ENCODE measurements around the gene CASS4. TPM values are rescaled to one million over a fixed set of nuclear protein-coding genes. Genes with fewer than 3 reads are reported as not detected.
"Not testable (repeated sequence)": the region's sequence is repeated elsewhere in the genome, so short reads cannot be mapped to it uniquely, and the experiment has no call there.

Gene CASS4
- total RNA-seq, 1 experiment from 2014 or later, result 3.8 TPM

DNA sequence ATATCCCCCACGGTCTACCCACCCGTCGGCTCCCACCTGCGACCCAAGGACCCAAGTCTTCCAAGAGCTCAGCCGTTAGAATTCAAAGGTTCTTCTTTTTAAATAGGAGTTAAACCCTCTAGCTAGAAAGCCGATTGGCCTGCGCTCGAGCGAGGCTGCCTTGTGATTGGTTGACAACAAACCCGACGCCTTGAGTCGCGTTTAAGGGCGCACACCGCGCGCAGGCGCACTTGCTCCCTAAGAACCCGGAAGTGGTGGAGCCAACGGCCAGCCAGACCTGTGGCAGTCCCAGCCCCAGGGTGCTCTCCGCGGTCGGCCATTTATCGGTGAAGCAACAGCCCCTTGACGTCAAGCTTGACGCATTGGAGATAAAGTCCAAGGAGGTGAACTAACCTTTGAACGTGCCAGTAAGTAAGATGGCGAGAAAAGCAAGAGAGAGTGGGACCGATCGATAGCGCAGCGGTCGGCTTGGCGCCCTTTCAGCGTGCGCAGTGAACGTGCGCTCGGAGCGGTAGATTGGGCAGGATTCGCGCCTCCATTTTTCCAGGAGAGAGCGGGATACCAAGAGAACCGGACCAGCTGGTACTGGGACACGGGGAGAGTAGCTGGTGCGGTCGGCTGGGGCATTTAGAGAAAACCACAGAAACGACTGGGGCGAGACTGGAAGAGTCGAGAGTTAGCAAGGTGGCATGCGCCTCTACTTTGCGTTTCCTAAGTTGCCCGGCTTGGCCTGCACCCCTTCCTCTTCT lies 19.8 kb upstream of the CASS4 start, which contains the start of the genes AURKA and CSTF1:
TSS of gene AURKA (minus strand) at position 84 of the 749 bp plus-strand sequence. CDS start 4,018 bp downstream, outside the sequence.
TSS of gene CSTF1 (plus strand) at position 514 of the 749 bp plus-strand sequence. CDS start 2,908 bp downstream, outside the sequence.
- peak; percentile 100 for DNase-seq (ENCODE audit: low read depth)

DNA sequence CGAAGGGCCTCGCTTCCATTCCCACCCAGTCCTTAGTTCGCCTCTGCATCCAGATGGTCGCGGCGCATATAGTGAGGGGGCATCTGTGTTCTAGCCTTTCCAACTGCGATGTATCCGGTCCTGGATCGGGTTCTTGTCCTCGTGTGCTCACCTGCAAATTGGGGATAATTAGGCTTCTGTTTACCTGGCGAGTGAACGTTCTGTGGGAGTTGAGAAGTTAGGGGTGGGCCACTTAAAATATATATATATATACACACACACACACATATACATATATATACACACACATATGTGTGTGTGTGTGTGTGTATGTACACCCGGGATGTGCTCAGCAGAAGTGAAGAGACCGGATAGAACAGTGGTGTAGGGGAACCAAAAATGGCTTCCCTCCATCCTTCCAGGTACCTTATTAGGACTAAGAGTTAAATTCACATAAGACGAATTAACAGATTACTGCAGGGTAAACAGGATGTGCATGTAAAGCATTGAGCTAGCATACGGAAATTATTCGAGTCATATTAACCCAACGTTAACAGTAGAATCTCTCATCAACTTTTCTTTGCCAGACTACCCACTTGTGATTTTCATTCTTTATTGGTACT lies 19.1 kb upstream of the CASS4 start:
- DNase-seq (ENCODE audit: low read depth), result peak; percentile 13

DNA sequence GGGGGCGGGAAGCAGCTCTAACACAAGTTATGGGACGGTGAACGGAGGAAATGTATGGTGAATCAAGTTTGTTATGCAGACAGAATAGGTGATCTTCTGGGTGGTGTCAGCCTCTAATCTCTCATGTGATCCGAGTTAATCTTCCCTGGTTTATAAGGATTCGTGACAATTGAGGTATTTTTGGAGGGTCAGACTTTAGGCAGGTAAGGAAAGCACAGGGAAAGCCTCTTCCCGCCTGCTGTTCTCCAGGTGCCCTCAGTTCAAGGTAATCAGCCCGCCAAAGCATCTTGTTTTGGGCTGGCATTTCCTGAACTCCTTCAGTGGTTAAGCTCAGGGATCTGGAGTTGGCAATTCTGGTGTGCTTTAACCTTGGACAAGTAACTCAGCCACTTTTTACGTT lies 18.4 kb upstream of the CASS4 start:
- DNase-seq (ENCODE audit: low read depth), result no peak

DNA sequence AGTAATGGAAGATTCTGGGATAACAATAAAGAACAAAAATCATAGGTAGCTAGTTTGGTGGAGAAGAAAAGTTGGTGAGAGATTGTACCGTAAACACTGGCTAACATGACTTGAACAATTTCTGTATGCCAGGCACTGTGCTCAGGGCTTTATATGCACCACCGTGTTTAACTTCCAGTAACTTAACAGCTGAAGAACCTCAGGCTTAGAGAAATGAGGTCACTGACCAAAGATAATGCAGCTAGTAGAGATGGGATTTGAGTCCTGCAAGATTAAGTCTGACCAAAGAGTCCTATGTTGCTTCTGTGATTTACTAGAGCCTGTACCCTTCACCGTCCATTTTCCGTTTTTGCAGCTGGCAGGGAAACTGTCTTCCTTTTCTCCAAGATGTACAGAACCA lies 16.9 kb upstream of the CASS4 start:
- DNase-seq (ENCODE audit: low read depth), result no peak

DNA sequence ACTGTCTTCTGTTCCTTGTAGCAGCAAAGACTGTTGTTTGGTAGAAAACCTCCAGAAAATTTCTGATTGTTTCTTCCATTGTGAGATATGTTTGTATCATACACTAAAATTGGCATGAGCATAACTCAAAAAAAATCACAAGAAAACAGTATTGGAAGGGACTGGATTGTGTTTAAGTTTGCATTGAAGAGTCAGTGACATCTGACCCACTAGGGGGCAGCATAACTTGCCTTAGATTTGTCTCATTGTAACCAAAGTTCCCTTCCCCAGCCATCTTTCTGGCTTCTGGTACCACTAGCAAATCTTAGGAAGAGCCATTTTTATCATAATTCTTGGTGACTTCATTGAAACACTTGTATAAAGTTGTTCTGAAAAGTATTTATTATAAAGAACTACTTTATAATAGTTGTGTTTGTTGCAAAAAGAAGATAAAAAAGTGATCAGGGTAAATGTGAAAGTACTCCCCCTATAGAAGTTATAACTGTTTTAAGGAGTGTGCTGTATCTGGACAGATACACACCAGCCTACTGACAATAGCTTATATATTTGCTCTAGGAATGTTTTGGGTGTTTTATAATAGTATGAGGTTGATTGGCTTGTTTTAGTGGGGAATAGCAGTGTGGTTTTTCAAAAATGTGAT lies 11.9 kb upstream of the CASS4 start:
- peak; percentile 73 for DNase-seq (ENCODE audit: low read depth)

DNA sequence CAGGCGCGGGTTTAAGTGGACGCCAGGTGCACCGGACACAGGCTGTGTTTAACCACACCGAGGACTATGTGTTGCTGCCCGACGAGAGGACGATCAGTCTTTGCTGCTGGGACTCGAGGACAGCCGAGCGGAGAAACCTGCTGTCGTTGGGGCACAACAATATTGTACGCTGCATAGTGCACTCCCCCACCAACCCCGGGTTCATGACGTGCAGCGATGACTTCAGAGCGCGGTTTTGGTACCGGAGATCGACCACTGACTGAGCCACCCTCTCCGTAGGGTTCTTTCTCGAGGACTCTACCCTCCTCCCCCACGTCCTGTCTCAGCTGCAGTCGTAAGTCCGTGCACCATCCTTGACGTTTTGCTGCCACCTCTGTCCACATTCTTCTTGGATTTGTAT lies 8.6 kb upstream of the CASS4 start:
- no peak for DNase-seq (ENCODE audit: low read depth)

DNA sequence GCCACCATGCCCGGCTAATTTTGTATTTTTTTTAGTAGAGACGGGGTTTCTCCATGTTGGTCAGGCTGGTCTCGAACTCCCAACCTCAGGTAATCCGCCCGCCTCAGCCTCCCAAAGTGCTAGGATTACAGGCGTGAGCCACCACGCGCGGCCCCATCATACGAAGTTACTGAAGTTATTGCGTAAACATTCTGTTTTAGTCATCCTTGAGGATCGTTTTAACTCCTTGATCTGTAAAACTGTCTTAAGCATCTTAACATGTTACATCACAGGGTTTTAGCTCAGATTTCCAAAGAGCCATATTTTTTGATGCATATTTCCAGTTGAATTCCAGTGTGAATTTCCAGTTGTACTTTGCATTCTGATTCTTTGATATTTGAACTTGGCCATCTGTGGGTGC lies 6.7 kb upstream of the CASS4 start:
- not testable (repeated sequence) for DNase-seq (ENCODE audit: low read depth)

DNA sequence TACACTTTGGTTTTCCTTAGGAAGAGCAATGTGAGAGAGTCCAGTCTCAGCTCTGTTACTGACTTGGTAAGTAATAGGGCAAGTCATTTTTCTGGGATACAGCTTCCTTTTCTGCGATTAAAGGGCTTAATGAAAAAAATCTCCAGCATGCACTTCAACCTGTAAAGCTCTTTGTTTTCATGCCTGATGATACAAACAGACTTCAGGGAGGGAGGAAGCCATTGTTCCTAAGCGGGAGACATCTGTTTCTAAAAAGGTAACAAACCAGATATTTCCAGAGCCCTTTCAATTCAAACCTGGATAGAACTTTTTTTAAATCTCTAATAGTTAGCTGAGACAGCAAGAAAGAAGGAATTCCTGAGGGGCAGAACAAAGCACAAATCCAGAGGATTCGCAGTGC lies 5.2 kb upstream of the CASS4 start:
- DNase-seq (ENCODE audit: low read depth), result no peak

DNA sequence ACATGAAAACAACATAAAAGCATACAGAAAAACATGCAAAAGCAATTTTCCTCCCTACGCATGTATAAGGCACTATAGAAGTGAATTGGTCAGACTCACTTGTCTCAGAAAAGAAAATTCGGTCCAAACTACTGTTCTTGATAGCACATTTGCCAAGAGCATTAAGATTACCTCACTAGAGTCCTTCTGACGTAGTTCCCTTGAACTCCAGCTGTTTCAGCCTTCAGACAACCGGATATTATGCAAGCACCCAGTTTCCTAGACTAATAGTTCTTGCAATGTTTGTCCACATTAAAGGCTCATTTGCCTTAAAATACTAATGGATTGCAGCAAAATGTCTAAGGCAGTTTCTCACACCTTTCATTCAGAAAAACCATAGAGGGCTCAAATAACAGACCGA lies 2.5 kb upstream of the CASS4 start:
- DNase-seq (ENCODE audit: low read depth), result peak; percentile 50

DNA sequence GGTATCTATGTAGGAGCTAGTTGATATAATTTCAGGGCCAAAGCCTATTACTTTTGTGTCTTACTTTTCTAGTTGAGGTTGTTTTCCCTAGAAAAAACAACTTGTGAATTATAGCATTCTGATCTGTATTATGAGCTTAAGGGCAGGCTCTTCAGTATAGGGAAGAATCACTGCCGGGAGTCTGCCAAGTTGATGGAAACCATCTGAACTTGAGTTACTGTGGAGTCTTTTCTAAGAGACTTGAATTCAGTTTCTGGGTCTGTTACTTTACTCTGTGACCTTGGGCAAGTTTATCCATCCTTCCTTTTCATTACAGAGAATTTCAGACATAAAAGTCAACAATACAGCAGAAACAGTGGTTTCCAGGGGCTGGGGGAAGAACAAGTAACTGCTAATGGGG lies 2.1 kb upstream of the CASS4 start:
- DNase-seq (ENCODE audit: low read depth), result no peak

DNA sequence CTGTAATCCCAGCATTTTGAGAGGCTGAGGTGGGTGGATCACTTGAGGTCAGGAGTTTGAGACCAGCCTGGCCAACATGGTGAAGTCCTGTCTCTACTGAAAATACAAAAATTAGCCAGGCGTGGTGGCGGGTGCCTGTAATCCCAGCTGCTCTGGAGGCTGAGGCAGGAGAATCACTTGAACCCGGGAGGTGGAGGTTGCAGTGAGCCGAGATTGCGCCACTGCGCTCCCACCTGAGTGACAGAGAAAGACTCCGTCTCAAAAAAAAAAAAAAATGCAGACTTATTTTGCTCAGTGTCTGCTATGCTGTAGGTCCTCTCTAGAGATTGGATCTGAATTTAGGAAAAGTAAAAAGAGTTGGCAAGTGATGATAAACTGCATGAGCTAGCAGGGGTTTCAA lies 773 bp upstream of the CASS4 start:
- not testable (repeated sequence) for DNase-seq (ENCODE audit: low read depth)

DNA sequence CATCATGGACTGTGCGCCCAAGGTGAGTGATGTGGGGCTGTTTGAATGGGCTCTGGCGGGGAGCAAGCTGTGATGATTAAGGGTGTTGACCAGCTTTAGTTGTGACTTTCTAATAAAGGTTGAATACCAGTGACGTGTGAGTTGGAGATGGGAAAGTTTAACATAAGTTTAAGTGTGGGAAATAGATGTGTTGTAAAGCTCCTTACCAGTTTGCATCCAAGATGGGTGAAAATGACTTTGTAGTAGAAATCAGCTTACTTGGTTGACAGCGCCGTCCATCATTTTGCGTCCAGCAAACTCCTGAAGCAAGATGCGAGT lies 372 bp downstream of the CASS4 start:
- no peak for DNase-seq (ENCODE audit: low read depth)

DNA sequence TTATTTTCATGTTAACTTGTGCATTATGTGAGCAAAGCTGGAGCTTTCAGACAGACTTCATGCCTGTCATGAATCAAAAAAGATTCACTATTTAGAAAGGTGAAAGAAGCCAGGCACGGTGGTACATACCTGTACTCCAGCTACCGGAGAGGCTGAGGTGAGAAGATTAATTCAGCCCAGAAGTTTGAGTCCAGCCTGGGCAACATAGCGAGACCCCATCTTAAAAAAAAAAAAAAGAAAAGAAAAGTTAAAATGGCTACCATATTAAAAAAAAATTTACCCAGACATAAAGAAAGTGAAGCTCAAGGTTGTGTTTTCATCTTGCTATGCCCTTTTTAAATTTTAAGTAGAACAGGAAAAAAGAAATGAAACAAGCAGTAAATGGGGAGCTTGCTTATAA lies 889 bp downstream of the CASS4 start:
- no peak for DNase-seq (ENCODE audit: low read depth)

DNA sequence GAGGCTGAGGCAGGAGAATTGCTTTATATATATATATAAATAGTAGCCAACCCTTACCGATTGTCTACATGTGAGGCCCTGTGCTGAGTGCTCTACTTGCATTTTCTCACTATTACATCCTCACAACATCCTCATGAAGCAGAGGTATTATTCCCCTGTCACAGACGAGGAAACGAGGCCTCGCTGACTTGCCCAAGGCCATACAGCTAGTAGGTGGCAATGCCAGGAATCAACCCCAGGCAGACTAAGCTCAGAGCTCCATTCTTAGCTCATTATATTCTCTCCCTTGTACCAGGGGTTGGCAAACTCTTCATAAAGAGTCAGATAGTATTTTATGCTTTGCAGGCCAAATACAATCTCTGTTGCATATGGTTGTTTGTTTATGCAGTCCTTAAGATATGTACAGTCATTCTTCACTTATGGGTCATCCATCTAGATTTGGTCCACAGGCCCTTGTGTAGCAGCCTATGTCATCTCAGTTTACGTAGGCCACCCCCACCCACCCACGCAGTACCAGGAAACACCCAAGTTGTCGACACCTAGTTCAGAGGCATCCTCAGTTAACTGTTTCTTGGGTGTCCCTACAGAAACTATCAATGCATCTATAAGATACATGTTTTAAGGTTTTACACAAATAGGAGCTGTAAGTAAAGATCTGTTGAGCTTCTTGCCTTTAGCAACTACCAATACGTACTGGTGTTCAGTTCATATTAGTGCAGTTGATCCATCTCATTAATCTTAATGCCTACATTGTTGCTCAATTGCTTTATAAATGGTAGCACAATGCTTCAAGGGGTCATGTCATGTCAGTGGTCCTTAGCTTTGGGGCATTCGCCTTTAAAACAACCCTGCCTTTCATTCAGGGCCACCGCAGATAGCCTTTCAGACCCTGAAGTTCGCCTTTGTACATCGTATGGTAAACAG lies 3.0 kb downstream of the CASS4 start:
- no peak for DNase-seq (ENCODE audit: low read depth)

DNA sequence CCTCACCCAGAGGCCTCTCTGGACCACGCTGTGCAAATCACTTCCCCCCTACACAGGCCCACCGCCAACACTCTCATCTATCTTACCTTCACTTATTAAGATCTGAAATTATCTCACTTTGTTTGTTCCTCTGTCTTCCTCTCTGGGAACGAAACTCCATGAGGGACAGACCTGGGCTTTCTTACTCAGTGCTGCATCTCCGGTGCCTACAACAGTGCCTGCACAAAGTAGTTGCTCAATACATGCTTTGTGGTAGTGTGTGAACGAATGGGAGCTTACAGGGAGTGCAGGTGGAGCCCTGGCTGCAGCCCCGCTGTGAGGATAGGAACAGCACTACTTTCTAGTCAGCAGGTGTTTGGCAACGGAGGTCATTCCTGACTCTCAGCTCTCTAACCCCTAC lies 5.3 kb downstream of the CASS4 start:
- no peak for DNase-seq (ENCODE audit: low read depth)

DNA sequence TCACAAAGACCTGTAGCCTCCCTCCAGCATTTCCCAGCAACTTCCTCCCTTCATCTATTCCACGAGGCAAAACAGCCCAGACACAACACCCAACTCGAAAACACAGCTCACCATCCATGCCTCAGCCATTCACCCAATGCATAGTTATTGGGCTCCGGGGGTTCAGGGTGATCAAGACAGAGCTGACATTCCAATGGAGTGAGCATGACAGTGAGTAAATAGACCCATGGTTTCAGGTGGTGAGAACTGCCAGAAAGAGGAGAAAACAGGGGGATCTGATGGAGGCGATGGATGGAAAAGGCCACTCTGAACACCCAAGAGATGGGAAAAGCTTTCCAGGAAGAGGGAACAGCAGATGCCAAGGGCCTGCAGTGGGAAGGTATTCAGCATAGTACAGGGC lies 5.9 kb downstream of the CASS4 start:
- DNase-seq (ENCODE audit: low read depth), result no peak

DNA sequence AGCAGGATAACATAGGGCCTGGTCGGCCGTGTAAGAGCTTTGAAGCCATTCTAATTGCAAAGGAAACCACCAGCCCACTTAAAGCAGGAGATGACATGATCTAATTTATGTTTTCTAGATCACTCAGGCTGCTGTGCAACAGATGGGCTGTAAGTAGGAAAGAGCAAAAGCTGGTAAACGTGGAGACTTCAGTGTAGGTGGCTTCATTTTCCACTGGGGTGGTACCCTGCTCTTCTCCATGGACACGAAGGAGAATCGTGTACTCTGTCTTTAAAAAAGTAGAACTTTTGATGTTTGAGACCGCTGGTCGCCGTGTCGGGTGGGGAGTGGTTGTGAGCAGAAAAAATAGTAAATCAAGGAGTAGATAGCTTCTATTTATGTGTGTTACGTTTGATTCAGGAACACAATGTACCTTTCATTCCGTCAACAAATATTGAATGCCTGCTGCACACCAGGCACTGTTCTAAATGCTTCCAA lies 6.4 kb downstream of the CASS4 start:
- no peak for DNase-seq (ENCODE audit: low read depth)

DNA sequence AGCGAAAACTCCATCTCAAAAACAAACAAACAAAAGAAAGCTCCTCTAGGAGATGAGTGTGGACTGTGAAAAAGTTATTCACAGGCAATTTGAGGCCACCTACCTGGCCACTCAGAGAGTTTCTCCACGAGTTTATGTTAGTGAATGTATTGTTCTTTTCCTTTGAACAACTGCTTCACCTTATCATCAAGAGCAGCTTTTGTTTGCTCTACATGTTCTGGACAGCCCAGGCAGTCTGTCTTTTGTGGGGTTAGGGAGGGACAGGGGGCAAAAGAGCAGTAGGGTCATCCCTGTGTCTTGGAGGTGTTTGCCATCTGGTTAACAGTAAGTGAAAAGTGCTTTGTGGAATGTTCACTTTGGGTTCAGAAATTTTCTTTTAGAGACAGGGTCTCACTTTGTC lies 8.0 kb downstream of the CASS4 start:
- no peak for DNase-seq (ENCODE audit: low read depth)

DNA sequence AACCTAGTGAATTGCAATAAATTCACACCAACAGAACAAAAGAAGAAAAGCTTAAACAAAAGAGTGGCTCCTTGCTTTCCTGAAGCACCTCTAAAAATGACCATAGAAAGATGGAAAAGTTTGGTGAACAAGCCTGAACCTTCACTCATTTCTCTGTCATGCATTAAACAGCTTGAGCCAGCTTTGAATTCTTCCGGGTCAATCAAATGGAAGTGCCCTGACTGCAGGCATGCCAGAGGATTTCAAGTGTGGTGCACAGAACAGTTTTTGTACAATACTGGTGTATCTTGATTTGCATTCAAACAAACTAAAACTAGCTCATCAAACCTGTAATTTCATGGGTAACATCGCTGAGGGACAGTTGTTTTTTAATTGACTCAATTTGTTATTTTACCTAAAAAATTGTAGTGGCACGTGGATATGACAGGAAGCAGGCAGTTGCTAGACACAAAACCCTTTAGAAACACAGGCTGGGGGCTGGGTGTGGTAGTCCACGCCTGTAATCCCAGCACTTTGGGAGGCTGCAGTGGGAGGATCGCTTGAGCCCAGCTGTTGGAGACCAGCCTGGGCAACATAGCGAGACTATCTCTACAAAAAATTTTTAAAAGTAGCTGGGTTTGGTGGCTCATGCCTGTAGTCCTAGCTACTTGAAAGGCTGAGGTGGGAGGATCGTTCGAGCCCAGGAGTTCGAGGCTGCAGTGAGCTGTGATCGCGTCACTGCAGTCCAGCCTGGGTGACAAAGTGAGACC lies 9.1 kb downstream of the CASS4 start:
- DNase-seq (ENCODE audit: low read depth), result no peak

DNA sequence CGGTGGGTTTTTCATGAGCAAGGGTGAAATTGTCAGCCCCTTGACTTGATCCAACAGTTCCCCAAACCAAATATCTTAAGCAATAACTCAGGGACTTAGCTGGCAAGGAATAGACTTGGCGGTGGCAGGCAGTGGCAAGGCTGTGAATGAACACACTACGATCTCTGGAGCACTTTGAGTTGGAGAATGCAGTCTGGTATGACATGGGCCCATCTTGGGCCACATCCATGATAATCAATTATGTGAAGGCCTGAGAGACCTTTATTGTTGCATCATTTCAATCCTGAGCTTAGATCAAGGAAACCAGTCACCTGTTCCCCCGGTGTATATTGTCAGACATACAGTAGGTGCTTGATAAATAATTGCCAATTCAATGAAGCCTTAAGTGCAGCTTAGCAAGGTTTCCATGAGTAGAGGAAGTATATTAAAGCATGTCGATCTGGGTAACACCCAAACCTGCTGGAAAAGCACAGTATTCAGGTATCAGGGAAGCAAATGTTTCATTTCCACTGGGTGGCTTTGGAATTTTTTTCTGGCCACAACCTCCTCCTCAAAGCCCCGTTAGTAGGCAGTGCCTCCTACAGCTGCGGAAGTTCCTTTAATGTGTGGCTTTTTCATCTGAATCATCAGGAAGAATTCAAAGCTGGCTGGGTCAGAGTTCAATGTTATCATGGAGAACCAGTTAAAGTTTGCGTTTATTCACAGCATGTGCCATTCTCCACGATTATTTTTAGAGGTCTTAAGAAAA lies 10.2 kb downstream of the CASS4 start:
- peak; percentile 90 for DNase-seq (ENCODE audit: low read depth)

All from LHCN-M2 (cell line).